22Rv1 (cell line): ENCODE measurements around the gene UBE2F.

Experiments used
- ZFX ChIP-seq: fragments of 450-650 bp; IDR thresholded peaks from 2 replicates; pipeline ENCODE4 v1.6.1; 2017; ENCODE audit warnings: antibody characterized with exemption, borderline replicate concordance
- TF ChIP-seq, protein P1 (sequence below): fragments of 450-650 bp; IDR thresholded peaks from 2 replicates; pipeline ENCODE4 v1.5.1; 2017; ENCODE audit warnings: mild to moderate bottlenecking

- TF ChIP-seq, protein P1, sequence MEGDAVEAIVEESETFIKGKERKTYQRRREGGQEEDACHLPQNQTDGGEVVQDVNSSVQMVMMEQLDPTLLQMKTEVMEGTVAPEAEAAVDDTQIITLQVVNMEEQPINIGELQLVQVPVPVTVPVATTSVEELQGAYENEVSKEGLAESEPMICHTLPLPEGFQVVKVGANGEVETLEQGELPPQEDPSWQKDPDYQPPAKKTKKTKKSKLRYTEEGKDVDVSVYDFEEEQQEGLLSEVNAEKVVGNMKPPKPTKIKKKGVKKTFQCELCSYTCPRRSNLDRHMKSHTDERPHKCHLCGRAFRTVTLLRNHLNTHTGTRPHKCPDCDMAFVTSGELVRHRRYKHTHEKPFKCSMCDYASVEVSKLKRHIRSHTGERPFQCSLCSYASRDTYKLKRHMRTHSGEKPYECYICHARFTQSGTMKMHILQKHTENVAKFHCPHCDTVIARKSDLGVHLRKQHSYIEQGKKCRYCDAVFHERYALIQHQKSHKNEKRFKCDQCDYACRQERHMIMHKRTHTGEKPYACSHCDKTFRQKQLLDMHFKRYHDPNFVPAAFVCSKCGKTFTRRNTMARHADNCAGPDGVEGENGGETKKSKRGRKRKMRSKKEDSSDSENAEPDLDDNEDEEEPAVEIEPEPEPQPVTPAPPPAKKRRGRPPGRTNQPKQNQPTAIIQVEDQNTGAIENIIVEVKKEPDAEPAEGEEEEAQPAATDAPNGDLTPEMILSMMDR, result no peak
- no peak for TF ChIP-seq ZFX
Measured at GRCh38 chr2:237978058-237978712, 11.4 kb downstream of the UBE2F start.
